DMS153 treated with DMSO at 0.1 percent for 48 hours (cell line): ENCODE measurements around the gene ERN1.

Experiments used
- DNase-seq: peaks from one replicate; lab custom pipeline; 2025; ENCODE audit not compliant: unreplicated experiment; lab: John Stamatoyannopoulos, UW

The ERN1 gene

GRCh38 chr17:63991611-63992010, 138.3 kb downstream of the ERN1 start:
- DNase-seq: no peak

GRCh38 chr17:63989622-63990345, 140.2 kb downstream of the ERN1 start:
- DNase-seq: no peak
